Hematopoietic multipotent progenitor cell treated with erythropoietin and hydrocortisone succinate and interleukin-3 and kit ligand, for 4 days (in vitro differentiated cells): ENCODE data around the gene CD83.
"Not testable (repeated sequence)": the region's sequence is repeated elsewhere in the genome, so short reads cannot be mapped to it uniquely, and the experiment has no call there.

ENCODE experiments used
- DNase-seq: peaks from one replicate; pipeline ENCODE4 v3.0.0-alpha.2; 2015

Gene CD83

GRCh38 chr6:14151300-14151699 is 33.7 kb downstream of the CD83 start:
- not testable (repeated sequence) for DNase-seq

GRCh38 chr6:14151773-14152172 is 34.2 kb downstream of the CD83 start:
- no peak for DNase-seq

DNA sequence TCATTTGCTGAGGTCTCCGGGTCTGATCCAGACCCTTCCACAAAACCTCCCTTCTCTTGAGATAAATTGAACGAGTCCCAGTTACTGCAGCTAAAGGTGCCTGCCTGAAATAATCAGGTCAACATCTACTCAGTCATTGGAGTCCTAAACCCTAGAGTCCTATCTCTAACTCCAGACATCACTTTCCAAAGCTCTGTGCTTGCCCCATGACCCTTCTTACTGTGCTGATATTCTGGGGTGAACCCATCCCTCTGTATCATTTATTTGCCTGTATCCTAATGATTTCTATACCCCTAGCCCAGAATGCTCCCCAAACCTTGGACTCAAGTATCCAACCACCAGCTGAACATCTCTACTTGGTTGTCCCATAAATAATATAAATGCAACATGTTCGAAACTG is 35.7 kb downstream of the CD83 start:
- DNase-seq: no peak

DNA sequence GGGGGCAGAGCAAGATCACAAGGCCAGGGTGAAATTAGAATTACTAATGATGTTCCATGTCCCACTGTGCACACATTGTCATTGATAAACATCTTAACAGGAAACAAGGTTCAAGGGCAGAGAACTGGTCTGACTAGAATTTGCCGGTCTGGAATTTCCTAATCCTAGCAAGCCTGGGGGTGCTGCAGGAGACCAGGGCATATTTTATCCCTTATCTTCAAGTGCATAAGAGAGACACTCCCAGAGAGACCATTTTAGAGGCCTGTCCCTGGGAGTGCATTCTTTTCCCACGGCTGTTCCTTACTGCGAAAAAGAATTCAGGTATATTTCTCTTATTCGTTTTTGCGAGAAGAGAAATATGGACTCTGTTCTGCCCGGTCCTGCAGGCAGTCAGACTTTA is 41.5 kb downstream of the CD83 start:
- no peak for DNase-seq

GRCh38 chr6:14162826-14163225 is 45.3 kb downstream of the CD83 start:
- no peak for DNase-seq

DNA sequence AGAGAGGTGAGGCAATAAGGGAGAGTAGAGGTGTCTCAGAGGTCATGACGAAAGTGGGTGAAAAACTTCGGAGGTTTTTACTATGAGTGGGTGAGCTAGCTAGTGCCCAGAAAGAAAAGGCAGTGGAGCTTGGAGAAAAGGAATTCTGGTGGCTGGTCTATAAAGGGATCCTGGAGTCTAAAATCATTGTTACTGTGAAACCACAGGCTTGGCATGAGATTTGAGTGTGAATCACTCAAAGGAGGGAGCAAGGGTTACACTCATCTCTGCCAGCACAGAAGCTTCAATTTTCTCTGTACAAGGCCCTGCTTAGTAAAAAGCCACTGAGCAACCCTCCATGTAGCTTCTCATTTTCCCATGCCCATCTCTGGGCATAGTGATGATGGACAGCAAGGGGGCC is 47.5 kb downstream of the CD83 start:
- DNase-seq: no peak

DNA sequence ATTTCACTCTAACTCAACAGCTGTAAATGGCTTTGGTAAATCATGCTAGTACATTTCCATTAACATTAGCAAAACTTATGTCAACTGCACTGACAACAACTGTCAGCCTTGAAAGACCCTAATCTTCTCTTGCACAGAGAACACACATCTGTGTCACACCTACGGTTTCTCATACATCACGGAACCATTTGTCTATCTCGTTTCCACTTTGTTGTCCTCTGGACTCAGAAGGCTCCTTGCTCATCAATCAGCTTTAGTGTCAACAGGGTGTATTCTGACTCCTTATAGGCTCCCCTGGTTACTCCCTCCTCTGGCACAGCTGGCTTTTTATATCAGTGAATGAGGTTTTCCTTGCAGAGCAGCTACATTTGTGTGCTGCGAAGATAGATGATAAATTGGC is 49.3 kb downstream of the CD83 start:
- peak; percentile 15 for DNase-seq

GRCh38 chr6:14170128-14170527 is 52.6 kb downstream of the CD83 start:
- DNase-seq: no peak

GRCh38 chr6:14172562-14172961 is 55.0 kb downstream of the CD83 start:
- peak; percentile 43 for DNase-seq

GRCh38 chr6:14174226-14174625 is 56.7 kb downstream of the CD83 start:
- DNase-seq: no peak

DNA sequence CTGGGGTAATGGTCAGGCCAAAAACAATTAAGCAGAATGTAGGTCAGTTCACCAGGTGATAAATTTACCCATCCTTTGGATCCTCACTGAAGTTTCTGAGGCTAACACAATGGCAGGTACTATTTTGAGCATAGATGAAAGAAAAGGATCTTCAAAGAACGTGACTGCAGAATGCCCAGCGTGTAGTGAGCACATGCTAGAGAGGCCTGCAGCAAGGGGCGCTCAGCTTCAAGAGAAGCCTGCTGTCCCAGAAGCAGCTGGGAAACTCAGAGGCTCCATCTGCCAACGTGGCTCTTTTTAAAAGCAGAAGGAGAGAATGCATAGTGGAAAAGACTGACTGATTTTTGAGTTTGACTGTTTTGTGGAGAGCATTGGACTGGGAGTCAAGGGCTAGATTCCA is 57.4 kb downstream of the CD83 start:
- DNase-seq: no peak

DNA sequence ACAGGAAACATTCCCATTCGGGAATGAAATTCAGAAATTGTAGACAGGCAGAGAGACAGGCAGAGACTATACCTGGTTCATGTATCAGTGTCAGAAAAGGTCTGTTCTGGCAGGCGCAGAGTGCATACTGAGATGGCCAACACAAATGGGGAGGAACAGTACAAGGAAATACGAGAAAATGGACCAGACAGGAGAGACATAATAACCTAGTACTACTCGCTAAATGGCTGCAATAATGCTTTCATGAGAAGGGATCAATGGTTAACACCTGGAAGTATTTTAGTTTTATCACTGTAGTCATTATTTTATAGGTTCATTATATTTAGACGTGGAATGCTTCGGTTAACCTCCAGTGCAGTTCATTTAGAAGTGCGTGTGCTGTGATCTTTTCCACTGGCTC is 58.9 kb downstream of the CD83 start:
- no peak for DNase-seq

GRCh38 chr6:14177413-14178082 is 60.0 kb downstream of the CD83 start:
- no peak for DNase-seq

GRCh38 chr6:14178083-14178445 is 60.5 kb downstream of the CD83 start:
- DNase-seq: no peak

GRCh38 chr6:14180609-14181008 is 63.0 kb downstream of the CD83 start:
- DNase-seq: no peak

GRCh38 chr6:14182916-14183315 is 65.3 kb downstream of the CD83 start:
- DNase-seq: no peak
